H1 (cell line): ENCODE data around the gene OR4M1.
"Not testable (repeated sequence)": the region's sequence is repeated elsewhere in the genome, so short reads cannot be mapped to it uniquely, and the experiment has no call there.

Experiments used
- CBX8 ChIP-seq: fragments of 300-800, 300-1000 bp; sonication (generic); IDR thresholded peaks from 2 replicates; pipeline ENCODE4 v1.7.1; 2016; ENCODE audit warnings: low read depth, low read length, borderline replicate concordance
- HDAC2 ChIP-seq, 2 experiments: fragments of 300-600 bp in 1 of 2; sonication (generic) in 1 of 2; IDR thresholded peaks; 2 replicates each; pipeline ENCODE4 v1.6.1; 2011 to 2012; ENCODE audit warnings: low read depth in 2 of 2, low read length in 2 of 2, mild to moderate bottlenecking in 2 of 2, moderate library complexity in 2 of 2, borderline replicate concordance in 1 of 2, inconsistent platforms in 1 of 2
- RAD21 ChIP-seq, 2 experiments: IDR thresholded peaks in 1 of 2; conservative IDR thresholded peaks in 1 of 2; 2 replicates each; pipeline ENCODE4 v1.6.1; 2011; ENCODE audit warnings: low read depth in 2 of 2, low read length in 2 of 2, improper control_type of control experiment in 1 of 2, inconsistent platforms in 1 of 2, mild to moderate bottlenecking in 1 of 2, moderate library complexity in 1 of 2
- SP2 ChIP-seq: IDR thresholded peaks from 2 replicates; pipeline ENCODE4 v1.6.1; 2012; ENCODE audit warnings: mild to moderate bottlenecking, low read length, inconsistent platforms
- TAF7 ChIP-seq: optimal IDR thresholded peaks from 2 replicates; pipeline ENCODE3; 2011; ENCODE audit warnings: low read depth, mild to moderate bottlenecking, inconsistent platforms, low read length, moderate library complexity, borderline replicate concordance
- ZNF274 ChIP-seq: IDR thresholded peaks from 2 replicates; pipeline ENCODE4 v1.7.0; 2012; ENCODE audit warnings: low read length, borderline replicate concordance; ENCODE audit errors: extremely low read depth
- TF ChIP-seq, protein P1 (sequence below), 3 experiments: IDR thresholded peaks; 1 replicate in 2 of 3; 2 replicates in 1 of 3; pipeline versions ENCODE4 v1.5.1 to v1.6.1; 2011; ENCODE audit warnings: low read length in 3 of 3, mild to moderate bottlenecking in 3 of 3, inconsistent platforms in 2 of 3, low read depth in 1 of 3, moderate library complexity in 1 of 3; ENCODE audit not compliant: insufficient read depth in 1 of 3; ENCODE audit errors: control extremely low read depth in 1 of 3

DNA sequence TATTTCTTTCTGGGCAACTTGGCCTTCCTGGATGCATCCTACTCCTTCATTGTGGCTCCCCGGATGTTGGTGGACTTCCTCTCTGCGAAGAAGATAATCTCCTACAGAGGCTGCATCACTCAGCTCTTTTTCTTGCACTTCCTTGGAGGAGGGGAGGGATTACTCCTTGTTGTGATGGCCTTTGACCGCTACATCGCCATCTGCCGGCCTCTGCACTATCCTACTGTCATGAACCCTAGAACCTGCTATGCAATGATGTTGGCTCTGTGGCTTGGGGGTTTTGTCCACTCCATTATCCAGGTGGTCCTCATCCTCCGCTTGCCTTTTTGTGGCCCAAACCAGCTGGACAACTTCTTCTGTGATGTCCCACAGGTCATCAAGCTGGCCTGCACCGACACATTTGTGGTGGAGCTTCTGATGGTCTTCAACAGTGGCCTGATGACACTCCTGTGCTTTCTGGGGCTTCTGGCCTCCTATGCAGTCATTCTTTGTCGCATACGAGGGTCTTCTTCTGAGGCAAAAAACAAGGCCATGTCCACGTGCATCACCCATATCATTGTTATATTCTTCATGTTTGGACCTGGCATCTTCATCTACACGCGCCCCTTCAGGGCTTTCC is 54.4 kb downstream of the OR4M1 start:
- TF ChIP-seq, protein P1, sequence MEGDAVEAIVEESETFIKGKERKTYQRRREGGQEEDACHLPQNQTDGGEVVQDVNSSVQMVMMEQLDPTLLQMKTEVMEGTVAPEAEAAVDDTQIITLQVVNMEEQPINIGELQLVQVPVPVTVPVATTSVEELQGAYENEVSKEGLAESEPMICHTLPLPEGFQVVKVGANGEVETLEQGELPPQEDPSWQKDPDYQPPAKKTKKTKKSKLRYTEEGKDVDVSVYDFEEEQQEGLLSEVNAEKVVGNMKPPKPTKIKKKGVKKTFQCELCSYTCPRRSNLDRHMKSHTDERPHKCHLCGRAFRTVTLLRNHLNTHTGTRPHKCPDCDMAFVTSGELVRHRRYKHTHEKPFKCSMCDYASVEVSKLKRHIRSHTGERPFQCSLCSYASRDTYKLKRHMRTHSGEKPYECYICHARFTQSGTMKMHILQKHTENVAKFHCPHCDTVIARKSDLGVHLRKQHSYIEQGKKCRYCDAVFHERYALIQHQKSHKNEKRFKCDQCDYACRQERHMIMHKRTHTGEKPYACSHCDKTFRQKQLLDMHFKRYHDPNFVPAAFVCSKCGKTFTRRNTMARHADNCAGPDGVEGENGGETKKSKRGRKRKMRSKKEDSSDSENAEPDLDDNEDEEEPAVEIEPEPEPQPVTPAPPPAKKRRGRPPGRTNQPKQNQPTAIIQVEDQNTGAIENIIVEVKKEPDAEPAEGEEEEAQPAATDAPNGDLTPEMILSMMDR (IDR thresholded peaks at IDR 0.05; ENCODE audit: control extremely low read depth in 1 of 3, insufficient read depth in 1 of 3, low read depth in 1 of 3, low read length in 3 of 3), result not testable (repeated sequence)
- not testable (repeated sequence) for TF ChIP-seq RAD21 (IDR thresholded peaks at IDR 0.05 in 1 of 2, conservative IDR thresholded peaks at IDR 0.05 in 1 of 2; ENCODE audit: low read depth in 2 of 2, low read length in 2 of 2); ZNF274; SP2; TAF7; CBX8; HDAC2 (IDR thresholded peaks at IDR 0.05; ENCODE audit: borderline replicate concordance in 1 of 2, low read depth in 2 of 2, low read length in 2 of 2)
